Osteoblast (primary cell): ENCODE results near the gene OXSR1. TPM values are rescaled to one million over a fixed set of nuclear protein-coding genes. Genes with fewer than 3 reads are reported as not detected.

ENCODE experiments used
- DNase-seq: peaks from one replicate; pipeline ENCODE4 v3.0.0; 2011; ENCODE audit warnings: low spot score, mixed read lengths; ENCODE audit not compliant: insufficient read length; ENCODE audit errors: missing footprints
- H2AFZ ChIP-seq: 2 replicates; pipeline ENCODE4 v1.6.0; 2011; ENCODE audit warnings: mild to moderate bottlenecking, low read length
- H3K27ac ChIP-seq: 2 replicates; pipeline ENCODE4 v1.5.1; 2011; ENCODE audit warnings: mild to moderate bottlenecking, low read depth, low read length, moderate library complexity
- H3K27me3 ChIP-seq: 2 replicates; pipeline ENCODE4 v1.6.0; 2012; ENCODE audit warnings: mild to moderate bottlenecking, control low read depth, inconsistent platforms, low read length, moderate library complexity; ENCODE audit not compliant: insufficient read depth
- H3K36me3 ChIP-seq: 2 replicates; pipeline ENCODE4 v1.5.1; 2011; ENCODE audit warnings: mild to moderate bottlenecking, low read length, control low read depth, moderate library complexity; ENCODE audit not compliant: insufficient read depth
- H3K4me1 ChIP-seq: 2 replicates; pipeline ENCODE4 v1.5.1; 2011; ENCODE audit warnings: mild to moderate bottlenecking, low read length, control low read depth, moderate library complexity; ENCODE audit not compliant: insufficient read depth
- H3K4me2 ChIP-seq: 2 replicates; pipeline ENCODE4 v1.6.0; 2011; ENCODE audit warnings: mild to moderate bottlenecking, low read length; ENCODE audit not compliant: insufficient read depth
- H3K4me3 ChIP-seq: fragments of 200-600 bp; sonication (generic); 3 replicates; pipeline ENCODE4 v1.5.1; 2012; ENCODE audit warnings: mild to moderate bottlenecking, low read length, inconsistent platforms; ENCODE audit not compliant: insufficient read depth
- H3K79me2 ChIP-seq: 2 replicates; pipeline ENCODE4 v1.6.0; 2012; ENCODE audit warnings: mild to moderate bottlenecking, low read length, control low read depth, inconsistent platforms; ENCODE audit not compliant: insufficient read depth
- H3K9me3 ChIP-seq: 2 replicates; pipeline ENCODE4 v1.5.1; 2011; ENCODE audit warnings: low read depth, low read length, control low read depth
- H4K20me1 ChIP-seq: 2 replicates; pipeline ENCODE4 v1.6.0; 2012; ENCODE audit warnings: mild to moderate bottlenecking, low read length, control low read depth; ENCODE audit not compliant: insufficient read depth
- CTCF ChIP-seq: IDR thresholded peaks from 2 replicates; pipeline ENCODE4 v1.5.1; 2011; ENCODE audit warnings: mild to moderate bottlenecking, low read depth, low read length, moderate library complexity; ENCODE audit errors: extremely low read depth
- total RNA-seq: library from RNA; depleted of rRNA; stranded (reverse); fragments of >200 nt; gene quantifications from 2 replicates; pipeline ENCODE4 v1.2.3, GENCODE V29; 2012

The OXSR1 gene
- total RNA-seq, 1 donor = 50.3 TPM

GRCh38 chr3:38126121-38126892 is 39.0 kb upstream of the OXSR1 start:
- no peak for DNase-seq
- peaks cover 11% of the 10 kb centered on the region for H4K20me1 ChIP-seq
- no peak overlapping the region for H3K4me3 ChIP-seq
- H3K27ac ChIP-seq = no peak overlapping the region
- H3K79me2 ChIP-seq = no peaks in the 10 kb centered on the region
- H3K4me1 ChIP-seq = no peaks in the 10 kb centered on the region
- no peaks in the 10 kb centered on the region for H3K27me3 ChIP-seq
- H3K9me3 ChIP-seq = no peaks in the 10 kb centered on the region
- no peak for TF ChIP-seq CTCF
- no peak overlapping the region for H3K4me2 ChIP-seq
- peaks cover 75% of the 10 kb centered on the region for H3K36me3 ChIP-seq
- no peak overlapping the region for H2AFZ ChIP-seq

- peaks cover 78% of the 10 kb centered on the region for H3K36me3 ChIP-seq
- H4K20me1 ChIP-seq = peaks cover 17% of the 10 kb centered on the region
- no peaks in the 10 kb centered on the region for H3K9me3 ChIP-seq
- no peak for TF ChIP-seq CTCF
- no peak for DNase-seq
- H2AFZ ChIP-seq = no peak overlapping the region
- H3K4me3 ChIP-seq = no peak overlapping the region
- no peaks in the 10 kb centered on the region for H3K4me1 ChIP-seq
- H3K27me3 ChIP-seq = no peaks in the 10 kb centered on the region
- H3K79me2 ChIP-seq = no peaks in the 10 kb centered on the region
- no peak overlapping the region for H3K27ac ChIP-seq
- no peak overlapping the region for H3K4me2 ChIP-seq
These were observed 37.6 kb upstream of the OXSR1 start for GRCh38 chr3:38127611-38128302.

GRCh38 chr3:38128303-38128655 is 37.1 kb upstream of the OXSR1 start:
- no peaks in the 10 kb centered on the region for H3K4me1 ChIP-seq
- H3K4me2 ChIP-seq = no peak overlapping the region
- H3K9me3 ChIP-seq = no peaks in the 10 kb centered on the region
- peaks cover 2% of the 10 kb centered on the region for H3K79me2 ChIP-seq
- H3K4me3 ChIP-seq = no peak overlapping the region
- no peak for TF ChIP-seq CTCF
- H2AFZ ChIP-seq = no peak overlapping the region
- peaks cover 21% of the 10 kb centered on the region for H4K20me1 ChIP-seq
- no peak for DNase-seq
- peaks cover 78% of the 10 kb centered on the region for H3K36me3 ChIP-seq
- no peak overlapping the region for H3K27ac ChIP-seq
- no peaks in the 10 kb centered on the region for H3K27me3 ChIP-seq

GRCh38 chr3:38129058-38129457 is 36.3 kb upstream of the OXSR1 start:
- H3K79me2 ChIP-seq = peaks cover 5% of the 10 kb centered on the region
- H4K20me1 ChIP-seq = peaks cover 21% of the 10 kb centered on the region
- no peak for TF ChIP-seq CTCF
- no peaks in the 10 kb centered on the region for H3K9me3 ChIP-seq
- no peak overlapping the region for H3K27ac ChIP-seq
- H3K36me3 ChIP-seq = peaks cover 84% of the 10 kb centered on the region
- no peaks in the 10 kb centered on the region for H3K4me1 ChIP-seq
- no peak for DNase-seq
- H2AFZ ChIP-seq = no peak overlapping the region
- H3K27me3 ChIP-seq = no peaks in the 10 kb centered on the region
- no peak overlapping the region for H3K4me3 ChIP-seq
- no peak overlapping the region for H3K4me2 ChIP-seq
